Measurements from ENCODE around the gene RRM2.
"Not testable (repeated sequence)": the region's sequence is repeated elsewhere in the genome, so short reads cannot be mapped to it uniquely, and the experiment has no call there.

RRM2 gene

GRCh38 chr2:10144771-10145518, 22.4 kb downstream of the RRM2 start:
- in situ Hi-C loops (cut with HindIII; ENCODE audit: low pct_ligation_motif_present, low pct_unique_long_range_greater_than_20kb, low sequenced_read_pairs) = no loop called here
- DNase-seq = no peak

GRCh38 chr2:10145519-10146357, 23.2 kb downstream of the RRM2 start:
- no peak for DNase-seq
- in situ Hi-C loops (cut with HindIII; ENCODE audit: low pct_ligation_motif_present, low pct_unique_long_range_greater_than_20kb, low sequenced_read_pairs) = no loop called here

GRCh38 chr2:10146366-10147005, 23.9 kb downstream of the RRM2 start:
- in situ Hi-C loops (cut with HindIII; ENCODE audit: low pct_ligation_motif_present, low pct_unique_long_range_greater_than_20kb, low sequenced_read_pairs) = no loop called here
- DNase-seq = no peak

- in situ Hi-C loops (cut with HindIII; ENCODE audit: low pct_ligation_motif_present, low pct_unique_long_range_greater_than_20kb, low sequenced_read_pairs); DNase-seq: not testable (repeated sequence)
Observed at GRCh38 chr2:10147050-10147660, 24.6 kb downstream of the RRM2 start.

GRCh38 chr2:10148268-10148667, 25.7 kb downstream of the RRM2 start:
- no peak for DNase-seq
- in situ Hi-C loops (cut with HindIII; ENCODE audit: low pct_ligation_motif_present, low pct_unique_long_range_greater_than_20kb, low sequenced_read_pairs) = no loop called here

- DNase-seq = no peak
- in situ Hi-C loops (cut with HindIII; ENCODE audit: low pct_ligation_motif_present, low pct_unique_long_range_greater_than_20kb, low sequenced_read_pairs) = no loop called here
Observed at GRCh38 chr2:10149635-10150034, 27.1 kb downstream of the RRM2 start.

- in situ Hi-C loops (cut with HindIII; ENCODE audit: low pct_ligation_motif_present, low pct_unique_long_range_greater_than_20kb, low sequenced_read_pairs) = no loop called here
Observed at GRCh38 chr2:10150436-10150835, 27.9 kb downstream of the RRM2 start.

GRCh38 chr2:10151462-10151861, 28.9 kb downstream of the RRM2 start:
- DNase-seq = no peak

More at GRCh38 chr2:10150436-10150835, 27.9 kb downstream of the RRM2 start:
- no peak for DNase-seq

GRCh38 chr2:10157293-10157692, 34.8 kb downstream of the RRM2 start:
- peak; percentile 13 for DNase-seq
- in situ Hi-C loops (cut with HindIII; ENCODE audit: low pct_ligation_motif_present, low pct_unique_long_range_greater_than_20kb, low sequenced_read_pairs) = no loop called here

More at GRCh38 chr2:10151462-10151861, 28.9 kb downstream of the RRM2 start:
- in situ Hi-C loops (cut with HindIII; ENCODE audit: low pct_ligation_motif_present, low pct_unique_long_range_greater_than_20kb, low sequenced_read_pairs) = no loop called here

- no peak for DNase-seq
- in situ Hi-C loops (cut with HindIII; ENCODE audit: low pct_ligation_motif_present, low pct_unique_long_range_greater_than_20kb, low sequenced_read_pairs) = no loop called here
Observed at GRCh38 chr2:10158681-10159080, 36.1 kb downstream of the RRM2 start.

GRCh38 chr2:10159086-10159485, 36.5 kb downstream of the RRM2 start:
- in situ Hi-C loops (cut with HindIII; ENCODE audit: low pct_ligation_motif_present, low pct_unique_long_range_greater_than_20kb, low sequenced_read_pairs) = no loop called here

GRCh38 chr2:10159581-10160131, 37.1 kb downstream of the RRM2 start:
- in situ Hi-C loops (cut with HindIII; ENCODE audit: low pct_ligation_motif_present, low pct_unique_long_range_greater_than_20kb, low sequenced_read_pairs) = no loop called here
- no peak for DNase-seq

More at GRCh38 chr2:10159086-10159485, 36.5 kb downstream of the RRM2 start:
- no peak for DNase-seq

GRCh38 chr2:10160203-10160955, 37.8 kb downstream of the RRM2 start:
- no peak for DNase-seq
- in situ Hi-C loops (cut with HindIII; ENCODE audit: low pct_ligation_motif_present, low pct_unique_long_range_greater_than_20kb, low sequenced_read_pairs) = no loop called here

- in situ Hi-C loops (cut with HindIII; ENCODE audit: low pct_ligation_motif_present, low pct_unique_long_range_greater_than_20kb, low sequenced_read_pairs) = no loop called here
- no peak for DNase-seq
Observed at GRCh38 chr2:10161206-10161931, 38.8 kb downstream of the RRM2 start.

GRCh38 chr2:10161961-10162441, 39.5 kb downstream of the RRM2 start:
- DNase-seq = no peak
- in situ Hi-C loops (cut with HindIII; ENCODE audit: low pct_ligation_motif_present, low pct_unique_long_range_greater_than_20kb, low sequenced_read_pairs) = no loop called here

- DNase-seq = peak; percentile 18
- in situ Hi-C loops (cut with HindIII; ENCODE audit: low pct_ligation_motif_present, low pct_unique_long_range_greater_than_20kb, low sequenced_read_pairs) = no loop called here
Observed at GRCh38 chr2:10162586-10163497, 40.3 kb downstream of the RRM2 start.

Measured in ACHN (cell line).